PFSK-1 (cell line): Measurements from ENCODE around the gene CHRNB2.

Source experiments
- FOXP2 ChIP-seq: optimal IDR thresholded peaks from 2 replicates; pipeline ENCODE3; 2011; ENCODE audit warnings: borderline replicate concordance, control low read depth, inconsistent platforms; ENCODE audit not compliant: insufficient read depth; ENCODE audit errors: extremely low read length, extremely low read depth
- POLR2AphosphoS5 ChIP-seq: IDR thresholded peaks from 2 replicates; pipeline ENCODE4 v1.6.1; 2012; ENCODE audit warnings: low read depth, mild to moderate bottlenecking, control low read depth, low read length, moderate library complexity
- REST ChIP-seq, 2 experiments: IDR thresholded peaks; 2 replicates each; pipeline versions ENCODE4 v1.6.1 to v1.8.0; 2011 to 2012; ENCODE audit warnings: low read depth in 2 of 2, low read length in 2 of 2, control low read depth in 1 of 2, inconsistent platforms in 1 of 2, mild to moderate bottlenecking in 1 of 2, moderate library complexity in 1 of 2; ENCODE audit not compliant: insufficient read depth in 1 of 2
- SIN3A ChIP-seq: IDR thresholded peaks from 2 replicates; pipeline ENCODE4 v1.6.1; 2012; ENCODE audit warnings: mild to moderate bottlenecking, low read length, moderate library complexity, borderline replicate concordance; ENCODE audit not compliant: insufficient read depth
- TAF1 ChIP-seq: IDR thresholded peaks from 2 replicates; pipeline ENCODE4 v1.6.1; 2012; ENCODE audit warnings: low read length, control low read depth, borderline replicate concordance; ENCODE audit not compliant: insufficient read depth

CHRNB2 gene

GRCh38 chr1:154583773-154584172 is 16.2 kb downstream of the CHRNB2 start:
- no peak for TF ChIP-seq POLR2AphosphoS5
- no peak for TF ChIP-seq FOXP2
- no peak for TF ChIP-seq SIN3A
- no peak for TF ChIP-seq REST (IDR thresholded peaks at IDR 0.05; ENCODE audit: insufficient read depth in 1 of 2, low read depth in 2 of 2, low read length in 2 of 2)
- TF ChIP-seq TAF1: no peak

GRCh38 chr1:154584267-154584994 is 16.9 kb downstream of the CHRNB2 start:
- no peak for TF ChIP-seq SIN3A
- TF ChIP-seq REST (IDR thresholded peaks at IDR 0.05; ENCODE audit: insufficient read depth in 1 of 2, low read depth in 2 of 2, low read length in 2 of 2): no peak
- TF ChIP-seq FOXP2: no peak
- no peak for TF ChIP-seq POLR2AphosphoS5
- no peak for TF ChIP-seq TAF1

- TF ChIP-seq SIN3A (no peak), FOXP2 (no peak), REST (IDR thresholded peaks at IDR 0.05; ENCODE audit: insufficient read depth in 1 of 2, low read depth in 2 of 2, low read length in 2 of 2) (no peak), TAF1 (no peak), POLR2AphosphoS5 (no peak)
Measured at GRCh38 chr1:154586231-154586630, 18.7 kb downstream of the CHRNB2 start.

GRCh38 chr1:154586641-154587040 is 19.1 kb downstream of the CHRNB2 start:
- TF ChIP-seq REST (IDR thresholded peaks at IDR 0.05; ENCODE audit: insufficient read depth in 1 of 2, low read depth in 2 of 2, low read length in 2 of 2) (no peak), SIN3A (no peak), POLR2AphosphoS5 (no peak), TAF1 (no peak), FOXP2 (no peak)
